B cell (primary cell): ENCODE results near the gene ABCG1. TPM values are rescaled to one million over a fixed set of nuclear protein-coding genes. Genes with fewer than 3 reads are reported as not detected.

Experiments
- ATAC-seq: fragments of 200-7000 bp; cut with Tn5 transposase; one replicate; pipeline ENCODE4 v1.10.0; 2021; ENCODE audit warnings: low read depth, mild to moderate bottlenecking, moderate number of reproducible peaks, moderate library complexity
- CTCF ChIA-PET: fragments of 350-600 bp; sonication (Branson Sonifier 250); formaldehyde crosslinking; loops from one replicate; lab custom pipeline; 2021; ENCODE audit warnings: antibody characterized with exemption, inconsistent platforms; lab: Charles Lee
- POLR2A ChIA-PET: fragments of 350-600 bp; sonication (Branson Sonifier 250); formaldehyde crosslinking; loops from one replicate; lab custom pipeline; 2021; ENCODE audit warnings: antibody characterized with exemption; lab: Charles Lee
- DNase-seq: peaks from one replicate; pipeline ENCODE4 v3.0.0; 2013
- H2AFZ ChIP-seq: 2 replicates; pipeline ENCODE4 v1.6.1; 2012; ENCODE audit warnings: mild to moderate bottlenecking, low read depth, low read length; ENCODE audit not compliant: insufficient read depth, poor library complexity, severe bottlenecking
- H3K27ac ChIP-seq, 2 donors: 1 replicate in 1 of 2; 2 replicates in 1 of 2; pipeline ENCODE4 v1.5.1; 2012 to 2013; ENCODE audit warnings: low read length in 2 of 2, mild to moderate bottlenecking in 2 of 2, moderate library complexity in 1 of 2
- H3K27me3 ChIP-seq, 4 experiments: fragments of 200-600 bp in 1 of 4; sonication (generic) in 1 of 4; replicated peaks in 1 of 4; 1 replicate in 2 of 4; 2 replicates in 2 of 4; pipeline versions ENCODE4 v1.6.1 to v1.7.0; 2013 to 2016; ENCODE audit warnings: low read length in 3 of 4, mild to moderate bottlenecking in 2 of 4, mixed read lengths in 1 of 4, moderate library complexity in 1 of 4; ENCODE audit not compliant: insufficient read depth in 4 of 4, control insufficient read depth in 3 of 4; ENCODE audit errors: control extremely low read depth in 1 of 4
- H3K36me3 ChIP-seq, 2 experiments: replicated peaks in 1 of 2; 1 replicate in 1 of 2; 2 replicates in 1 of 2; pipeline versions ENCODE4 v1.6.1 to v1.7.1; 2013; ENCODE audit warnings: low read length in 1 of 2; ENCODE audit not compliant: insufficient read depth in 2 of 2, control insufficient read depth in 1 of 2; ENCODE audit errors: control extremely low read depth in 1 of 2, extremely low read depth in 1 of 2
- H3K4me1 ChIP-seq, 2 donors: fragments of 200-600 bp in 1 of 2; sonication (generic) in 1 of 2; 1 replicate in 1 of 2; 2 replicates in 1 of 2; pipeline versions ENCODE4 v1.5.1 to v1.6.1; 2013 to 2017; ENCODE audit warnings: low read length in 2 of 2; ENCODE audit not compliant: control insufficient read depth in 2 of 2, insufficient read depth in 2 of 2
- H3K4me2 ChIP-seq: replicated peaks from 2 replicates; pipeline ENCODE3; 2012; ENCODE audit warnings: mild to moderate bottlenecking, low read depth, low read length; ENCODE audit not compliant: poor library complexity, severe bottlenecking
- H3K4me3 ChIP-seq, 5 experiments: fragments of 200-600 bp in 1 of 5; sonication (generic) in 1 of 5; 1 replicate in 3 of 5; 2 replicates in 2 of 5; pipeline versions ENCODE4 v1.5.1 to v1.7.0; 2011 to 2016; ENCODE audit warnings: low read length in 4 of 5, mild to moderate bottlenecking in 4 of 5, low read depth in 2 of 5, control low read depth in 1 of 5, moderate library complexity in 1 of 5; ENCODE audit not compliant: insufficient read depth in 1 of 5; ENCODE audit errors: control extremely low read depth in 1 of 5, extremely low read depth in 1 of 5
- H3K79me2 ChIP-seq: fragments of 200-600 bp; sonication (generic); one replicate; pipeline ENCODE4 v1.6.0; 2016; ENCODE audit warnings: low read length; ENCODE audit not compliant: control insufficient read depth, insufficient read depth
- H3K9ac ChIP-seq: fragments of 200-600 bp; sonication (generic); 2 replicates; pipeline ENCODE4 v1.6.1; 2017; ENCODE audit warnings: mild to moderate bottlenecking, low read length, moderate library complexity
- H3K9me3 ChIP-seq, 3 donors: one replicate each; pipeline versions ENCODE4 v1.6.1 to v1.7.1; 2013; ENCODE audit warnings: low read length in 2 of 3; ENCODE audit not compliant: control insufficient read depth in 2 of 3, insufficient read depth in 1 of 3; ENCODE audit errors: control extremely low read depth in 1 of 3
- H4K20me1 ChIP-seq: 2 replicates; pipeline ENCODE4 v1.6.0; 2012; ENCODE audit warnings: mild to moderate bottlenecking, low read length; ENCODE audit not compliant: insufficient read depth, control insufficient read depth, poor library complexity, severe bottlenecking
- H3K27ac Mint-ChIP-seq: one replicate; pipeline ENCODE4 v1.8.0; 2021; ENCODE audit warnings: mixed read lengths
- H3K27me3 Mint-ChIP-seq: one replicate; pipeline ENCODE4 v1.8.0; 2021; ENCODE audit warnings: mixed read lengths
- H3K4me1 Mint-ChIP-seq: one replicate; pipeline ENCODE4 v1.8.0; 2021; ENCODE audit warnings: mixed read lengths
- H3K4me3 Mint-ChIP-seq: one replicate; pipeline ENCODE4 v1.8.0; 2021; ENCODE audit warnings: mixed read lengths
- H3K9me3 Mint-ChIP-seq: one replicate; pipeline ENCODE4 v1.8.0; 2022; ENCODE audit warnings: mixed read lengths; ENCODE audit not compliant: insufficient read depth
- EZH2 ChIP-seq: IDR thresholded peaks from 2 replicates; pipeline ENCODE4 v1.6.1; 2012; ENCODE audit warnings: borderline replicate concordance, low read depth, mild to moderate bottlenecking, moderate library complexity, low read length; ENCODE audit not compliant: insufficient read depth, poor library complexity, severe bottlenecking
- WGBS: methylation state at CpG from one replicate; pipeline ENCODE4 v1.1.5; 2013; ENCODE audit warnings: missing lambda C conversion rate; ENCODE audit not compliant: insufficient coverage; 5-methylcytosine and 5-hydroxymethylcytosine counted together
- intact Hi-C: fragments of 100-400 bp; cut with micrococcal nuclease; formaldehyde crosslinking; loops from one replicate; pipeline ENCODE4 v1.10.0; 2022
- polyA plus RNA-seq: library from polyadenylated mRNA; depleted of rRNA; stranded (reverse); fragments of >200 nt; gene quantifications from 2 replicates; pipeline ENCODE4 v1.2.3, GENCODE V29; 2012
- total RNA-seq, 2 donors: library from RNA; stranded (reverse); fragments of 120-200 nt in 1 of 2; gene quantifications; 1 replicate in 1 of 2; 2 replicates in 1 of 2; pipeline versions ENCODE4 v1.2.3 to v1.2.4, GENCODE V29; 2013 to 2022
- TF ChIP-seq, protein P1 (sequence below): fragments of 200-600 bp; IDR thresholded peaks from one replicate; pipeline ENCODE4 v1.8.0; 2022; ENCODE audit warnings: antibody characterized with exemption, mild to moderate bottlenecking

ABCG1 gene
- total and polyA plus RNA-seq, 2 donors (not counting 1 experiment from before 2014, with no cell fraction given): 8.7 to 27.5 TPM

- no peak for DNase-seq
- H3K9me3 ChIP-seq: peaks cover 0 to 3% (median 0%) of the 10 kb centered on the region in 3 donors
Measured at GRCh38 chr21:42280356-42281180, 61.6 kb downstream of the ABCG1 start.

GRCh38 chr21:42281181-42281680, 62.3 kb downstream of the ABCG1 start:
- Mint-ChIP-seq H3K27me3 (no peaks in the 10 kb centered on the region), H3K4me3 (no peak overlapping the region), H3K9me3 (no peaks in the 10 kb centered on the region), H3K27ac (no peak overlapping the region), H3K4me1 (peaks cover 12% of the 10 kb centered on the region)
- intact Hi-C loops: no loop called here
- Histone ChIP-seq H3K36me3 (peaks cover 1 to 60% of the 10 kb centered on the region in 2 experiments), H4K20me1 (peaks cover 9% of the 10 kb centered on the region), H3K4me2 (no peak overlapping the region), H3K9me3 (peaks cover 0 to 3% (median 0%) of the 10 kb centered on the region in 3 donors), H3K79me2 (no peaks in the 10 kb centered on the region), H3K9ac (no peak overlapping the region), H2AFZ (no peak overlapping the region), H3K27me3 (no peaks in the 10 kb centered on the region), H3K4me1 (peaks cover 9 to 14% of the 10 kb centered on the region in 2 donors), H3K4me3 (no peak overlapping the region), H3K27ac (no peak overlapping the region)
- TF ChIP-seq, protein P1, sequence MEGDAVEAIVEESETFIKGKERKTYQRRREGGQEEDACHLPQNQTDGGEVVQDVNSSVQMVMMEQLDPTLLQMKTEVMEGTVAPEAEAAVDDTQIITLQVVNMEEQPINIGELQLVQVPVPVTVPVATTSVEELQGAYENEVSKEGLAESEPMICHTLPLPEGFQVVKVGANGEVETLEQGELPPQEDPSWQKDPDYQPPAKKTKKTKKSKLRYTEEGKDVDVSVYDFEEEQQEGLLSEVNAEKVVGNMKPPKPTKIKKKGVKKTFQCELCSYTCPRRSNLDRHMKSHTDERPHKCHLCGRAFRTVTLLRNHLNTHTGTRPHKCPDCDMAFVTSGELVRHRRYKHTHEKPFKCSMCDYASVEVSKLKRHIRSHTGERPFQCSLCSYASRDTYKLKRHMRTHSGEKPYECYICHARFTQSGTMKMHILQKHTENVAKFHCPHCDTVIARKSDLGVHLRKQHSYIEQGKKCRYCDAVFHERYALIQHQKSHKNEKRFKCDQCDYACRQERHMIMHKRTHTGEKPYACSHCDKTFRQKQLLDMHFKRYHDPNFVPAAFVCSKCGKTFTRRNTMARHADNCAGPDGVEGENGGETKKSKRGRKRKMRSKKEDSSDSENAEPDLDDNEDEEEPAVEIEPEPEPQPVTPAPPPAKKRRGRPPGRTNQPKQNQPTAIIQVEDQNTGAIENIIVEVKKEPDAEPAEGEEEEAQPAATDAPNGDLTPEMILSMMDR: no peak
- TF ChIP-seq EZH2: no peak
- CTCF ChIA-PET: no interaction called here
- WGBS: 91% methylated on average over 11 of the region's 12 CpGs
- DNase-seq (no peak), ATAC-seq (no peak)
- POLR2A ChIA-PET: no interaction called here

More at GRCh38 chr21:42280356-42281180, 61.6 kb downstream of the ABCG1 start:
- H3K4me2 ChIP-seq: no peak overlapping the region
- no peaks in the 10 kb centered on the region for H3K27me3 ChIP-seq
- Mint-ChIP-seq H3K27ac (no peak overlapping the region), H3K27me3 (no peaks in the 10 kb centered on the region), H3K4me1 (peaks cover 5% of the 10 kb centered on the region), H3K9me3 (no peaks in the 10 kb centered on the region), H3K4me3 (no peak overlapping the region)
- ChIA-PET CTCF (interaction anchor here (2.1 kb wide), 1 partner anchor 21 kb away, joined by 8 read pairs; no protein-coding TSS in a partner anchor), POLR2A (no interaction called here)
- no peak for ATAC-seq
- H3K4me1 ChIP-seq: peaks cover 3 to 8% of the 10 kb centered on the region in 2 donors
- peaks cover 8% of the 10 kb centered on the region for H4K20me1 ChIP-seq
- no peak overlapping the region for H3K27ac ChIP-seq
- H3K9ac ChIP-seq: no peak overlapping the region
- intact Hi-C loops: no loop called here
- no peaks in the 10 kb centered on the region for H3K79me2 ChIP-seq
- WGBS: 91% methylated on average over 18 of the region's 22 CpGs
- peaks cover 1 to 60% of the 10 kb centered on the region in 2 experiments for H3K36me3 ChIP-seq
- TF ChIP-seq, protein P1: no peak
- H3K4me3 ChIP-seq: no peak overlapping the region
- H2AFZ ChIP-seq: no peak overlapping the region
